ENCODE measurements around the gene SAAL1. TPM values are rescaled to one million over a fixed set of nuclear protein-coding genes. Genes with fewer than 3 reads are reported as not detected.

The SAAL1 gene
- polyA plus RNA-seq, 1 donor (not counting 4 experiments of a cell fraction or from before 2014, with no cell fraction given): 28.3 TPM

GRCh38 chr11:18145837-18146236 lies 40.0 kb upstream of the SAAL1 start:
- TF ChIP-seq CTCF (optimal IDR thresholded peaks at IDR 0.05 in 1 of 3, IDR thresholded peaks at IDR 0.05 in 1 of 3, conservative IDR thresholded peaks at IDR 0.05 in 1 of 3; ENCODE audit: extremely low read depth in 1 of 3, insufficient read depth in 2 of 3, low read length in 3 of 3): no peak
- TF ChIP-seq EZH2 (IDR thresholded peaks at IDR 0.05; ENCODE audit: low read length): no peak
- Histone ChIP-seq H3K9ac (ENCODE audit: control insufficient read depth, extremely low read depth, insufficient read depth, low read length) (no peak overlapping the region), H3K9me1 (ENCODE audit: control insufficient read depth, extremely low read depth, insufficient read depth, low read length) (no peaks in the 10 kb centered on the region), H3K36me3 (ENCODE audit: control insufficient read depth in 2 of 2, extremely low read depth in 1 of 2, insufficient read depth in 2 of 2, low read length in 2 of 2) (no peaks in the 10 kb centered on the region), H2AFZ (ENCODE audit: control insufficient read depth, low read length) (no peak overlapping the region), H3K79me2 (ENCODE audit: control insufficient read depth, insufficient read depth, low read length) (no peaks in the 10 kb centered on the region), H3K4me3 (ENCODE audit: control insufficient read depth in 2 of 3, extremely low read depth in 1 of 3, insufficient read depth in 2 of 3, low read depth in 1 of 3, low read length in 3 of 3) (no peak overlapping the region), H3K27ac (ENCODE audit: control insufficient read depth, insufficient read depth, low read length) (no peak overlapping the region), H3K27me3 (ENCODE audit: control insufficient read depth, extremely low read depth, insufficient read depth, low read length) (no peaks in the 10 kb centered on the region), H4K20me1 (ENCODE audit: control insufficient read depth, extremely low read depth, insufficient read depth, low read length) (no peaks in the 10 kb centered on the region), H3K4me1 (ENCODE audit: control insufficient read depth, extremely low read depth, insufficient read depth, low read length) (peaks cover 8% of the 10 kb centered on the region), H3K4me2 (ENCODE audit: control insufficient read depth, extremely low read depth, insufficient read depth, low read depth, low read length) (no peak overlapping the region), H3K9me3 (ENCODE audit: control insufficient read depth, low read depth, low read length) (no peaks in the 10 kb centered on the region)
- DNase-seq (ENCODE audit: low read depth, low spot score): no peak
- FAIRE-seq: no peak
- dilution Hi-C loops (cut with MboI; ENCODE audit: extremely low pct_ligation_motif_present, low sequenced_read_pairs): no loop called here

- H3K27me3 ChIP-seq (ENCODE audit: control insufficient read depth, extremely low read depth, insufficient read depth, low read length): no peaks in the 10 kb centered on the region
- H3K4me1 ChIP-seq (ENCODE audit: control insufficient read depth, extremely low read depth, insufficient read depth, low read length): peaks cover 8% of the 10 kb centered on the region
- no peaks in the 10 kb centered on the region for H3K79me2 ChIP-seq (ENCODE audit: control insufficient read depth, insufficient read depth, low read length)
- H3K27ac ChIP-seq (ENCODE audit: control insufficient read depth, insufficient read depth, low read length): peak overlapping the region; percentile 74
- H3K4me2 ChIP-seq (ENCODE audit: control insufficient read depth, extremely low read depth, insufficient read depth, low read depth, low read length): no peak overlapping the region
- no peak overlapping the region for H2AFZ ChIP-seq (ENCODE audit: control insufficient read depth, low read length)
- no peaks in the 10 kb centered on the region for H3K9me1 ChIP-seq (ENCODE audit: control insufficient read depth, extremely low read depth, insufficient read depth, low read length)
- no peak for DNase-seq (ENCODE audit: low read depth, low spot score)
- H3K9me3 ChIP-seq (ENCODE audit: control insufficient read depth, low read depth, low read length): no peaks in the 10 kb centered on the region
- no peak overlapping the region for H3K9ac ChIP-seq (ENCODE audit: control insufficient read depth, extremely low read depth, insufficient read depth, low read length)
- no peak overlapping the region for H3K4me3 ChIP-seq (ENCODE audit: control insufficient read depth in 2 of 3, extremely low read depth in 1 of 3, insufficient read depth in 2 of 3, low read depth in 1 of 3, low read length in 3 of 3)
- H3K36me3 ChIP-seq (ENCODE audit: control insufficient read depth in 2 of 2, extremely low read depth in 1 of 2, insufficient read depth in 2 of 2, low read length in 2 of 2): no peaks in the 10 kb centered on the region
- dilution Hi-C loops (cut with MboI; ENCODE audit: extremely low pct_ligation_motif_present, low sequenced_read_pairs): no loop called here
- TF ChIP-seq CTCF (optimal IDR thresholded peaks at IDR 0.05 in 1 of 3, IDR thresholded peaks at IDR 0.05 in 1 of 3, conservative IDR thresholded peaks at IDR 0.05 in 1 of 3; ENCODE audit: extremely low read depth in 1 of 3, insufficient read depth in 2 of 3, low read length in 3 of 3) (no peak), EZH2 (IDR thresholded peaks at IDR 0.05; ENCODE audit: low read length) (no peak)
- FAIRE-seq: no peak
- H4K20me1 ChIP-seq (ENCODE audit: control insufficient read depth, extremely low read depth, insufficient read depth, low read length): no peaks in the 10 kb centered on the region
These were observed 39.1 kb upstream of the SAAL1 start for GRCh38 chr11:18145025-18145424.

Data from keratinocyte (primary cell).